Stimulated activated naive CD4-positive, alpha-beta T cell (primary cell): ENCODE data around the gene TBC1D2.

Experiments
- DNase-seq, 6 experiments: peaks; one replicate each; lab custom pipeline; 2025; lab: John Stamatoyannopoulos, UW

The TBC1D2 gene

GRCh38 chr9:98215821-98216220 is 39.6 kb downstream of the TBC1D2 start:
- peak in 2 of 6 experiments; percentile 5 to 7 for DNase-seq

GRCh38 chr9:98215271-98215670 is 40.2 kb downstream of the TBC1D2 start:
- DNase-seq, result no peak

GRCh38 chr9:98214811-98215210 is 40.6 kb downstream of the TBC1D2 start:
- DNase-seq, result no peak

- DNase-seq, result no peak
Measured at GRCh38 chr9:98211260-98211659, 44.2 kb downstream of the TBC1D2 start.

GRCh38 chr9:98210435-98210834 is 45.0 kb downstream of the TBC1D2 start:
- no peak for DNase-seq

GRCh38 chr9:98209530-98209929 is 45.9 kb downstream of the TBC1D2 start:
- no peak for DNase-seq

GRCh38 chr9:98208635-98209034 is 46.8 kb downstream of the TBC1D2 start:
- DNase-seq, result no peak

- no peak for DNase-seq
Measured at GRCh38 chr9:98207606-98208005, 47.8 kb downstream of the TBC1D2 start.

- no peak for DNase-seq
Measured at GRCh38 chr9:98206754-98207153, 48.7 kb downstream of the TBC1D2 start.

GRCh38 chr9:98204692-98205091 is 50.8 kb downstream of the TBC1D2 start:
- no peak for DNase-seq

GRCh38 chr9:98203153-98203552 is 52.3 kb downstream of the TBC1D2 start:
- no peak for DNase-seq

- DNase-seq, result no peak
Measured at GRCh38 chr9:98202252-98202651, 53.2 kb downstream of the TBC1D2 start.

GRCh38 chr9:98201749-98202148 is 53.7 kb downstream of the TBC1D2 start:
- no peak for DNase-seq

- no peak for DNase-seq
Measured at GRCh38 chr9:98201102-98201501, 54.3 kb downstream of the TBC1D2 start.

GRCh38 chr9:98199388-98200033 is 55.9 kb downstream of the TBC1D2 start:
- no peak for DNase-seq

GRCh38 chr9:98195671-98196070 is 59.8 kb downstream of the TBC1D2 start:
- DNase-seq, result no peak

GRCh38 chr9:98193336-98193944 is 62.0 kb downstream of the TBC1D2 start:
- no peak for DNase-seq

- DNase-seq, result peak in 5 of 6 experiments; percentile 38 to 69 (median 55)
Measured at GRCh38 chr9:98192503-98193335, 62.7 kb downstream of the TBC1D2 start, which contains the start of gene CORO2A. CORO2A (minus strand) TSS chr9:98192637; CDS start chr9:98157660, 34,977 bp downstream.

GRCh38 chr9:98191671-98192502 is 63.6 kb downstream of the TBC1D2 start:
- DNase-seq, result peak; percentile 9 to 38 (median 26)

GRCh38 chr9:98191181-98191608 is 64.3 kb downstream of the TBC1D2 start:
- DNase-seq, result no peak

GRCh38 chr9:98190757-98191105 is 64.7 kb downstream of the TBC1D2 start:
- no peak for DNase-seq

- DNase-seq, result no peak
Measured at GRCh38 chr9:98189412-98189811, 66.0 kb downstream of the TBC1D2 start.
